Thyroid gland (tissue), 4 donors: ENCODE results near the gene LAMA3. TPM values are rescaled to one million over a fixed set of nuclear protein-coding genes. Genes with fewer than 3 reads are reported as not detected.

Source experiments
- DNase-seq, 2 donors: peaks; one replicate each; pipeline ENCODE4 v3.0.0-alpha.2; 2019
- H3K27ac ChIP-seq, 3 donors: fragments of 200-600 bp; sonication (generic); 1 replicate in 2 of 3; 2 replicates in 1 of 3; pipeline ENCODE4 v1.5.1; 2016 to 2019; ENCODE audit warnings: mild to moderate bottlenecking in 1 of 3, moderate library complexity in 1 of 3
- H3K27me3 ChIP-seq: fragments of 200-600 bp; sonication (generic); one replicate; pipeline ENCODE4 v1.5.1; 2019
- H3K36me3 ChIP-seq, 2 donors: fragments of 200-600 bp; sonication (generic); one replicate each; pipeline ENCODE4 v1.5.1; 2016 to 2019
- H3K4me1 ChIP-seq, 2 donors: fragments of 200-600 bp; sonication (generic); one replicate each; pipeline ENCODE4 v1.5.1; 2017 to 2019
- H3K4me3 ChIP-seq, 3 donors: fragments of 200-600 bp; sonication (generic); replicated peaks in 1 of 3; 1 replicate in 2 of 3; 2 replicates in 1 of 3; pipeline ENCODE4 v1.5.1; 2016; ENCODE audit warnings: mild to moderate bottlenecking in 1 of 3
- H3K9me3 ChIP-seq: fragments of 200-600 bp; sonication (generic); one replicate; pipeline ENCODE4 v1.5.1; 2017
- POLR2A ChIP-seq, 2 donors: fragments of 450-650 bp; IDR thresholded peaks; one replicate each; pipeline ENCODE4 v1.6.1; 2017; ENCODE audit warnings: antibody characterized with exemption in 2 of 2, mild to moderate bottlenecking in 2 of 2, moderate library complexity in 1 of 2
- WGBS, 2 donors: methylation state at CpG; one replicate each; pipeline ENCODE4 v1.1.5; 2017; 5-methylcytosine and 5-hydroxymethylcytosine counted together
- intact Hi-C: fragments of 100-400 bp; cut with DNase I; formaldehyde crosslinking; loops from one replicate; pipeline ENCODE4 v1.15.1; 2023
- total RNA-seq, 4 donors: library from RNA; depleted of rRNA; stranded (reverse); fragments of >200 nt; gene quantifications; one replicate each; pipeline ENCODE4 v1.2.3, GENCODE V29; 2016
- TF ChIP-seq, protein P1 (sequence below), 6 experiments: fragments of 200-600 bp in 3 of 6; fragments of 450-650 bp in 3 of 6; sonication (generic) in 3 of 6; IDR thresholded peaks; one replicate each; pipeline ENCODE4 v1.5.1; 2016 to 2019; ENCODE audit warnings: antibody characterized with exemption in 6 of 6, mild to moderate bottlenecking in 2 of 6, inconsistent platforms in 1 of 6, moderate library complexity in 1 of 6

LAMA3 gene
- total RNA-seq, 4 donors from 2014 or later, result 7.5 to 12.1 (median 8.9) TPM

DNA sequence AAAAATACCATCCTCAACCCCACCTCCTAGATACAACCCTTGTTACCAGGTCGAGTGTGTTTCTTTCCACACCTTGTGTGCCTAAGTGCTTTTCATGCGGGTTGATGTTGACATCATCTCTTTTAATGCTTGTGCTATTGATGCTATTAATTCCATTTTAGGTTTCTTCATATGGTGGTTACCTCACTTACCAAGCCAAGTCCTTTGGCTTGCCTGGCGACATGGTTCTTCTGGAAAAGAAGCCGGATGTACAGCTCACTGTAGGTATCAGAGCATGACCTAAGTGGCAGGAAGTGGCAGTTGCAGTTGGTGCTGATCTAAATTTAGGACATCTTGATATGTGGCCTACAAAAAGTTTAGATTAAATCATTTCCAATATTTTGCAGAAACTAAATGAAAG is 175.4 kb downstream of the LAMA3 start:
- intact Hi-C loops, result no loop called here
- H3K4me1 ChIP-seq, result peaks cover 0 to 2% of the 10 kb centered on the region in 2 donors
- 64 to 79% methylated on average over 4 of the region's 4 CpGs for WGBS, 2 donors
- TF ChIP-seq, protein P1, sequence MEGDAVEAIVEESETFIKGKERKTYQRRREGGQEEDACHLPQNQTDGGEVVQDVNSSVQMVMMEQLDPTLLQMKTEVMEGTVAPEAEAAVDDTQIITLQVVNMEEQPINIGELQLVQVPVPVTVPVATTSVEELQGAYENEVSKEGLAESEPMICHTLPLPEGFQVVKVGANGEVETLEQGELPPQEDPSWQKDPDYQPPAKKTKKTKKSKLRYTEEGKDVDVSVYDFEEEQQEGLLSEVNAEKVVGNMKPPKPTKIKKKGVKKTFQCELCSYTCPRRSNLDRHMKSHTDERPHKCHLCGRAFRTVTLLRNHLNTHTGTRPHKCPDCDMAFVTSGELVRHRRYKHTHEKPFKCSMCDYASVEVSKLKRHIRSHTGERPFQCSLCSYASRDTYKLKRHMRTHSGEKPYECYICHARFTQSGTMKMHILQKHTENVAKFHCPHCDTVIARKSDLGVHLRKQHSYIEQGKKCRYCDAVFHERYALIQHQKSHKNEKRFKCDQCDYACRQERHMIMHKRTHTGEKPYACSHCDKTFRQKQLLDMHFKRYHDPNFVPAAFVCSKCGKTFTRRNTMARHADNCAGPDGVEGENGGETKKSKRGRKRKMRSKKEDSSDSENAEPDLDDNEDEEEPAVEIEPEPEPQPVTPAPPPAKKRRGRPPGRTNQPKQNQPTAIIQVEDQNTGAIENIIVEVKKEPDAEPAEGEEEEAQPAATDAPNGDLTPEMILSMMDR (IDR thresholded peaks at IDR 0.05), result no peak
- no peak for TF ChIP-seq POLR2A (IDR thresholded peaks at IDR 0.05)
- H3K4me3 ChIP-seq, result no peak overlapping the region
- DNase-seq, result peak in 1 of 2 donors; percentile 13
- no peak overlapping the region for H3K27ac ChIP-seq
- H3K9me3 ChIP-seq, result no peaks in the 10 kb centered on the region
- H3K27me3 ChIP-seq, result no peaks in the 10 kb centered on the region
- no peaks in the 10 kb centered on the region for H3K36me3 ChIP-seq

DNA sequence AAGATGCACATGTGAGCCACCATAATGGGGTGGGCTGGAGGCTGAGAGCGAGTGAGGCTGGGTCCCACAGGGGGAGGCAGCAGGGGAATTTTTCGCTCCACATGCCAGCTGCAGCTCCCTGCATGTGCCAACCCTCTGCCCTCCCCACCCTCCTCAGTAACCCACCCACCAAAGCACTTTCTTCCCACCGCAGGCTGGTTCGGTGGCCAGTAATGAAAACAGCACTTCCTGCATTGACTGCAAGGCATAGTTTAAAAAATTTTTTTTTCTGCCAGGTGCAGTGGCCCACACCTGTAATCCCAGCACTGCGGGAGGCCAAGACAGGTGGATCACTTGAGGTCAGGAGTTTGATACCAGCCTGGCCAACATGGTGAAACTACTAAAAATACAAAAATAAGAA is 177.8 kb downstream of the LAMA3 start:
- DNase-seq, result no peak
- no peaks in the 10 kb centered on the region for H3K36me3 ChIP-seq
- 93 to 100% methylated on average over 3 to 5 of the region's 5 CpGs for WGBS, 2 donors

DNA sequence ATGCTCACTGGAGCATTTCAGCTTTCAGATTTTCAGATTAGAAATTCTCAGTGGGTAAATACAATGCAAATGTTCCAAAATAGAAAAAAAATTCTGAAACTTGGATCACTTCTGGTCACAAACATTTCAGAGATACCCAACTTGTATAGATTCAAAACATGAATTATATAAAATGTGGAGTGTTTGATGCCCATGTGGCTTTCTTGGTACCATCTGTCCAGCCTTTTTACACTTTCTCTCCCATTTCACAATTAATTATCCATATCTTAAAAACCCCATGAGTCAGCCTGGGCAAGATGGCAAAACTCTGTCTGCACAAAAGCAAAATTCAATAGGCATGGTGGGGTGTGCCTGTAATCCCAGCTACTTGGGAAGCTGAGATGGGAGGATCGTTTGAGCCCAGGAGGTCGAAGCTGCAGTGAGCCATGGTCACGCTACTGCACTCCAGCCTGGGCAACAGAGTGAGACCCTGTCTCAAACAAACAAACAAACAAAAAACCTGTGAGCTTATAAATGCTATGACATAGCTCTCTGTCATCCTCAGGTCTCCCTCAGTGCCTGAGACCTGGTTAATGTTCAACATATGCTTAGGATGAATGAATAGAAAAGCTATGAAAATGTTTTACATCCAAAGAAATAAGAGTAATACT is 179.0 kb downstream of the LAMA3 start:
- intact Hi-C loops, result no loop called here
- TF ChIP-seq, protein P1 (IDR thresholded peaks at IDR 0.05), result no peak
- no peak for TF ChIP-seq POLR2A (IDR thresholded peaks at IDR 0.05)
- WGBS, 2 donors, result 83 to 87% methylated on average over 3 of the region's 3 CpGs

More for the DNA sequence above, 177.8 kb downstream of the LAMA3 start:
- H3K9me3 ChIP-seq, result no peaks in the 10 kb centered on the region
- intact Hi-C loops, result no loop called here
- no peak overlapping the region for H3K27ac ChIP-seq
- peaks cover 0 to 2% of the 10 kb centered on the region in 2 donors for H3K4me1 ChIP-seq
- H3K27me3 ChIP-seq, result no peaks in the 10 kb centered on the region
- no peak overlapping the region for H3K4me3 ChIP-seq
- TF ChIP-seq, protein P1 (IDR thresholded peaks at IDR 0.05), result no peak
- no peak for TF ChIP-seq POLR2A (IDR thresholded peaks at IDR 0.05)

DNA sequence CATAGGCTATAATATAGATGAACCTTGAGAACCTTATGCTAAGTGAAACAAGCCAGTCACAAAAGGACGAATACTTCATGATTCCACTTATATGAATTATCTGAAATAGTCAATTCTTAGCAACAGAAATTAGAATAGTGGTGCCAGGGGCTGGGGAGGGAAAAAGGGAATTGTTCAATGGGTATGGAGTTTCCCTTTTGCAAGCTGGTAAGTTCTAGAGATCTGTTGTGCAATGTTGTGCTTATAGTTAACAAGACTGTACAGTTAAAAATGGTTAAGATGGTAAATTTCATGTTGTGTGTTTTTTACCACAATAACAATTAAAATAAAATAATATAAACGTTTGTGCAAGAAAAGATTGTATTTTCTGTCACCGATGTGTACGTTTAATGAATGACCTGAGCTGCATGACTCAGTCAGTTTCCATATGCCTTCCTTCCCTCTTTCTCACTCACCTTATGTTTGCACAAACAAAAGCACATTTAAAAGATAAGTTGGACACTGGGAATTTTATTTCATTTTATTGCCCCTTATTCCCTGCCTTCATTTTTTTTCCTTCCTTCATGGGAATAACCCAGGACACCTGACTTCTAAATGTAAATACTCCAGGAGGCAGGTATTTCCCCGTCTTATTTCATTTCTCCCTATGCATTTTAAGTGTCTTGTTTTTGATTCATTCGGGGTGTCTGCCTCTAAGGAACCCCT is 181.6 kb downstream of the LAMA3 start:
- H3K4me3 ChIP-seq, result no peak overlapping the region
- no peak for DNase-seq
- no peaks in the 10 kb centered on the region for H3K27me3 ChIP-seq
- no peaks in the 10 kb centered on the region for H3K36me3 ChIP-seq
- 80 to 82% methylated on average over 6 of the region's 6 CpGs for WGBS, 2 donors
- intact Hi-C loops, result no loop called here
- no peaks in the 10 kb centered on the region for H3K9me3 ChIP-seq
- H3K27ac ChIP-seq, result no peak overlapping the region
- H3K4me1 ChIP-seq, result no peaks in the 10 kb centered on the region
- TF ChIP-seq, protein P1 (IDR thresholded peaks at IDR 0.05), result no peak
- no peak for TF ChIP-seq POLR2A (IDR thresholded peaks at IDR 0.05)

More for the DNA sequence above, 179.0 kb downstream of the LAMA3 start:
- no peaks in the 10 kb centered on the region for H3K36me3 ChIP-seq
- DNase-seq, result no peak
- H3K27ac ChIP-seq, result no peak overlapping the region
- no peak overlapping the region for H3K4me3 ChIP-seq
- H3K27me3 ChIP-seq, result no peaks in the 10 kb centered on the region
- H3K4me1 ChIP-seq, result peaks cover 0 to 2% of the 10 kb centered on the region in 2 donors
- no peaks in the 10 kb centered on the region for H3K9me3 ChIP-seq

DNA sequence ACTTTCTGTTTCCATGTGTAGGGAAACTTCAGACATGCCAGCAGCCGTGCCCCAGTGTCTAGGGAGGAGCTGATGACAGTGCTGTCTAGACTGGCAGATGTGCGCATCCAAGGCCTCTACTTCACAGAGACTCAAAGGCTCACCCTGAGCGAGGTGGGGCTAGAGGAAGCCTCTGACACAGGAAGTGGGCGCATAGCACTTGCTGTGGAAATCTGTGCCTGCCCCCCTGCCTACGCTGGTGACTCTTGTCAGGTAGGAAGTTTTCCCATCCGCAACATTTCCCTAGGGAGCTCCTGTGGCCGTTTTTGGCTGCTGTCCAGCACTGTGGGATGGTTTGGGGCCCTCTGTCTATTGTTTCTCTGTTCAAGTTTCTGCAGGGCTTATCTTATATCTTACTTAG is 182.2 kb downstream of the LAMA3 start:
- no peak overlapping the region for H3K27ac ChIP-seq
- no peaks in the 10 kb centered on the region for H3K4me1 ChIP-seq
- H3K27me3 ChIP-seq, result no peaks in the 10 kb centered on the region
- no peaks in the 10 kb centered on the region for H3K36me3 ChIP-seq
- no peak for DNase-seq
- no peak for TF ChIP-seq POLR2A (IDR thresholded peaks at IDR 0.05)
- TF ChIP-seq, protein P1 (IDR thresholded peaks at IDR 0.05), result no peak
- no peak overlapping the region for H3K4me3 ChIP-seq
- intact Hi-C loops, result no loop called here
- H3K9me3 ChIP-seq, result no peaks in the 10 kb centered on the region
- 63 to 65% methylated on average over 7 of the region's 7 CpGs for WGBS, 2 donors
